ENCODE results near the gene ZG16B.

DNA sequence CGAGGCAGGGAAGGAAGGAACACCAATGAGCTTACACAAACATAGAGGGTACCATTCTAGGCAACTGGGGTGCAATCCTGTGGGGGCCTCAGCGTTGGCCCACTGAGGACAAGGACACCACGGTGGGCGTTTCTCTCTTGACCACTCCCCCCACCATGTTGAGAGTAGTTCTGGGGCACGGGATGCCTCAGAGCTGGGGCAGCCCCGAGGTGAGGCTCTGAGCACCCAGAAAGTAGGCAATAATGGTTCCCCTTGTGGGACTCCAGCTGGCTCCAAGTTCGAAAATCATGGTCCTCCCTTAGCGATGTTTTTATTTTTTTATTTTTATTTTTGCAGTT is 8.0 kb upstream of the ZG16B start:
- TF ChIP-seq, protein P1, sequence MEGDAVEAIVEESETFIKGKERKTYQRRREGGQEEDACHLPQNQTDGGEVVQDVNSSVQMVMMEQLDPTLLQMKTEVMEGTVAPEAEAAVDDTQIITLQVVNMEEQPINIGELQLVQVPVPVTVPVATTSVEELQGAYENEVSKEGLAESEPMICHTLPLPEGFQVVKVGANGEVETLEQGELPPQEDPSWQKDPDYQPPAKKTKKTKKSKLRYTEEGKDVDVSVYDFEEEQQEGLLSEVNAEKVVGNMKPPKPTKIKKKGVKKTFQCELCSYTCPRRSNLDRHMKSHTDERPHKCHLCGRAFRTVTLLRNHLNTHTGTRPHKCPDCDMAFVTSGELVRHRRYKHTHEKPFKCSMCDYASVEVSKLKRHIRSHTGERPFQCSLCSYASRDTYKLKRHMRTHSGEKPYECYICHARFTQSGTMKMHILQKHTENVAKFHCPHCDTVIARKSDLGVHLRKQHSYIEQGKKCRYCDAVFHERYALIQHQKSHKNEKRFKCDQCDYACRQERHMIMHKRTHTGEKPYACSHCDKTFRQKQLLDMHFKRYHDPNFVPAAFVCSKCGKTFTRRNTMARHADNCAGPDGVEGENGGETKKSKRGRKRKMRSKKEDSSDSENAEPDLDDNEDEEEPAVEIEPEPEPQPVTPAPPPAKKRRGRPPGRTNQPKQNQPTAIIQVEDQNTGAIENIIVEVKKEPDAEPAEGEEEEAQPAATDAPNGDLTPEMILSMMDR (IDR thresholded peaks at IDR 0.05) = no peak
- no peak for TF ChIP-seq POLR2AphosphoS5 (IDR thresholded peaks at IDR 0.05; ENCODE audit: insufficient read depth in 1 of 2, low read depth in 1 of 2)

Measured in vagina (tissue), 2 donors.